ENCODE data around the gene RIMS4.

- TF ChIP-seq POLR2A (IDR thresholded peaks at IDR 0.05) (no peak), CTCF (IDR thresholded peaks at IDR 0.05) (no peak)
Measured at GRCh38 chr20:44839481-44839880, 29.1 kb upstream of the RIMS4 start.

All from testis (tissue), 2 donors.